OCI-LY3 (cell line): ENCODE results near the gene PRKAR1B.

Experiments used
- H2AFZ ChIP-seq: fragments of 200-600, 300-600 bp; shearing (Covaris generic); 2 replicates; pipeline ENCODE4 v1.6.0; 2014; ENCODE audit warnings: antibody characterized with exemption, low read depth, low read length
- H3K27ac ChIP-seq: fragments of 200-600, 300-600 bp; sonication (generic); 2 replicates; pipeline ENCODE4 v1.5.1; 2014; ENCODE audit warnings: mild to moderate bottlenecking, low read length, moderate library complexity, mixed read lengths
- H3K27me3 ChIP-seq: fragments of 200-600, 300-600 bp; sonication (generic); 2 replicates; pipeline ENCODE4 v1.6.1; 2014; ENCODE audit warnings: low read depth, low read length, mixed read lengths
- H3K36me3 ChIP-seq: fragments of 200-600, 300-600 bp; sonication (generic); replicated peaks from 2 replicates; pipeline ENCODE3; 2014; ENCODE audit warnings: low read depth, low read length, mixed read lengths
- H3K4me1 ChIP-seq: fragments of 300-600, 200-600 bp; sonication (generic); 2 replicates; pipeline ENCODE4 v1.6.1; 2014; ENCODE audit warnings: low read length, mixed read lengths
- H3K4me2 ChIP-seq: fragments of 200-600, 300-600 bp; sonication (generic); 2 replicates; pipeline ENCODE4 v1.6.1; 2014; ENCODE audit warnings: low read length, mixed read lengths
- H3K4me3 ChIP-seq: fragments of 300-600, 200-600 bp; sonication (generic); 2 replicates; pipeline ENCODE4 v1.5.1; 2014; ENCODE audit warnings: antibody characterized with exemption, mild to moderate bottlenecking, low read length, moderate library complexity
- H3K79me2 ChIP-seq: fragments of 300-600, 200-600 bp; shearing (Covaris generic); 2 replicates; pipeline ENCODE4 v1.6.1; 2014; ENCODE audit warnings: mild to moderate bottlenecking, low read length, mixed read lengths
- H3K9ac ChIP-seq: fragments of 300-600, 200-600 bp; shearing (Covaris generic); 2 replicates; pipeline ENCODE4 v1.6.0; 2014; ENCODE audit warnings: mild to moderate bottlenecking, low read length, moderate library complexity
- H3K9me3 ChIP-seq: fragments of 200-600, 300-600 bp; shearing (Covaris generic); 2 replicates; pipeline ENCODE4 v1.6.1; 2014; ENCODE audit warnings: low read length, mixed read lengths; ENCODE audit not compliant: insufficient read depth
- H4K20me1 ChIP-seq: fragments of 200-600, 300-600 bp; sonication (generic); 2 replicates; pipeline ENCODE4 v1.6.1; 2016; ENCODE audit warnings: low read length, mixed read lengths; ENCODE audit not compliant: insufficient read depth
- EZH2phosphoT487 ChIP-seq: fragments of 200-600 bp; shearing (Covaris generic); IDR thresholded peaks from 2 replicates; pipeline ENCODE4 v1.6.1; 2018; ENCODE audit warnings: antibody characterized with exemption, mixed run types, low read depth
- TF ChIP-seq, protein P1 (sequence below): fragments of 200-600, 300-600 bp; sonication (generic); IDR thresholded peaks from 2 replicates; pipeline ENCODE4 v1.5.1; 2014; ENCODE audit warnings: antibody characterized with exemption, low read length, low read depth

The PRKAR1B gene

DNA sequence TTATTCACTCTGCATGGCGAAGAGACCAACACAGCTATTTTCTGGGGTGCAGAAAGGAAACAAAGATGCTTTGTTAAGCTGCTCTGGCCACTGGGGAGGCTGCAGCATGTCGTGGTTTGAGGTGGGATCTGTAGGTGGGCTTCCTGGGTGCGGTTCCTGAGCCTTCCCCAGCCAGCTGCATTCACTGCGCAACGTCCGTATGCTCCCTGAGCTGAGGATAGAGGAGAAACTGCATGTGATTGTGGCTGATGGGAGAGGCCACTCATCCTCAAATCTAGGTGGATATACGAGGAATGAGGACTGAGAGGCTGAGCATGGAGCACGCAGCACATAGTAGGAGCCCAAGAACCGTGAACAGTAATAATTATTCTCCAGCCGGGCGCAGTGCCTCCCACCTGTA, 10.4 kb downstream of the PRKAR1B start:
- Histone ChIP-seq H3K79me2 (no peaks in the 10 kb centered on the region), H3K9me3 (no peaks in the 10 kb centered on the region), H2AFZ (no peak overlapping the region), H3K4me2 (no peak overlapping the region), H3K9ac (no peak overlapping the region), H3K4me3 (no peak overlapping the region), H3K27me3 (no peaks in the 10 kb centered on the region), H3K36me3 (peaks cover 2% of the 10 kb centered on the region), H3K4me1 (no peaks in the 10 kb centered on the region), H4K20me1 (no peaks in the 10 kb centered on the region), H3K27ac (no peak overlapping the region)
- TF ChIP-seq EZH2phosphoT487: no peak
- TF ChIP-seq, protein P1, sequence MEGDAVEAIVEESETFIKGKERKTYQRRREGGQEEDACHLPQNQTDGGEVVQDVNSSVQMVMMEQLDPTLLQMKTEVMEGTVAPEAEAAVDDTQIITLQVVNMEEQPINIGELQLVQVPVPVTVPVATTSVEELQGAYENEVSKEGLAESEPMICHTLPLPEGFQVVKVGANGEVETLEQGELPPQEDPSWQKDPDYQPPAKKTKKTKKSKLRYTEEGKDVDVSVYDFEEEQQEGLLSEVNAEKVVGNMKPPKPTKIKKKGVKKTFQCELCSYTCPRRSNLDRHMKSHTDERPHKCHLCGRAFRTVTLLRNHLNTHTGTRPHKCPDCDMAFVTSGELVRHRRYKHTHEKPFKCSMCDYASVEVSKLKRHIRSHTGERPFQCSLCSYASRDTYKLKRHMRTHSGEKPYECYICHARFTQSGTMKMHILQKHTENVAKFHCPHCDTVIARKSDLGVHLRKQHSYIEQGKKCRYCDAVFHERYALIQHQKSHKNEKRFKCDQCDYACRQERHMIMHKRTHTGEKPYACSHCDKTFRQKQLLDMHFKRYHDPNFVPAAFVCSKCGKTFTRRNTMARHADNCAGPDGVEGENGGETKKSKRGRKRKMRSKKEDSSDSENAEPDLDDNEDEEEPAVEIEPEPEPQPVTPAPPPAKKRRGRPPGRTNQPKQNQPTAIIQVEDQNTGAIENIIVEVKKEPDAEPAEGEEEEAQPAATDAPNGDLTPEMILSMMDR: no peak

DNA sequence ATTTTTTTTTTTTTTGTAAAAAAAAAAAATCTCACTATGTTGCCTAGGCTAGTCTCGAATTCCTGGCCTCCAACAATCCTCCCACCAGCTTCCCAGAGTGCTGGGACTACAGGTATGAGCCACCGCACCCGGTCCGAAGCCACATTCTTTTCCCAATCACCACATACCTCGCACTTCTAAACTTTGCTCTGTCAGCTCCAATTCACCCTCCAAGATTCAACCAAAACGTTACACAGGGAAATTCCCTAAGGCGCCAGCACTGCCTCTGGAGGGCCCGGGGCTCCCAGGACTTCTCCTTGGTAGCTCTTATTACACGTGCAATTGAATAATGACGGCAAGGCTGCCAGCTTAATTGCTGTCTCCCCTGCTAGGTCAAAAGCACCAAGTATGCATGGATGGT, 10.9 kb downstream of the PRKAR1B start:
- Histone ChIP-seq H3K36me3 (no peaks in the 10 kb centered on the region), H3K4me3 (no peak overlapping the region), H3K9me3 (no peaks in the 10 kb centered on the region), H3K4me2 (no peak overlapping the region), H3K79me2 (no peaks in the 10 kb centered on the region), H3K4me1 (no peaks in the 10 kb centered on the region), H3K27ac (no peak overlapping the region), H3K9ac (no peak overlapping the region), H4K20me1 (no peaks in the 10 kb centered on the region), H2AFZ (no peak overlapping the region), H3K27me3 (no peaks in the 10 kb centered on the region)
- TF ChIP-seq, protein P1: no peak
- TF ChIP-seq EZH2phosphoT487: no peak

DNA sequence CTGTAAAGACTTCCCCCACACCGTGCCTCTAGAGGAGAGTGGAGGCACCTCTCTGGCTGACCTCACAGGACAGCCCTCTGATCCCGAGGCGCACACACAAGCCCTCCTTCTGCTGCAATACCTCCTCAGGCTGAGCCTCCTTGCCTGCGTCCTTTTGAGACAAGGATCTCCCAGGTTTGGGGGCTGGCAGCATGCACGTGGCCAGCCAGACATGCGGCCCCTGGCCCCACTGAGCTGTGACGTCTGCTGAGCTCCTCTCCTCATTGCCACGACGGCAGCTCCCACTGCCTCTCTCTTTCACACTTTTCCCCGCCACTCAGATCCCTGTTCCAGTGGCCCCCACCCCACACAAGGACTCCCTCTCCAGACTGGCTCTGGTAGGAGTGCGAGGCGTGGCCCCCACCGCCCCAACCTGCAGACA, 12.8 kb downstream of the PRKAR1B start:
- Histone ChIP-seq H3K27me3 (no peaks in the 10 kb centered on the region), H3K9ac (no peak overlapping the region), H3K4me3 (no peak overlapping the region), H3K4me2 (no peak overlapping the region), H3K27ac (no peak overlapping the region), H3K36me3 (no peaks in the 10 kb centered on the region), H3K79me2 (no peaks in the 10 kb centered on the region), H2AFZ (no peak overlapping the region), H4K20me1 (no peaks in the 10 kb centered on the region), H3K9me3 (no peaks in the 10 kb centered on the region), H3K4me1 (no peaks in the 10 kb centered on the region)
- no peak for TF ChIP-seq EZH2phosphoT487
- TF ChIP-seq, protein P1: no peak

DNA sequence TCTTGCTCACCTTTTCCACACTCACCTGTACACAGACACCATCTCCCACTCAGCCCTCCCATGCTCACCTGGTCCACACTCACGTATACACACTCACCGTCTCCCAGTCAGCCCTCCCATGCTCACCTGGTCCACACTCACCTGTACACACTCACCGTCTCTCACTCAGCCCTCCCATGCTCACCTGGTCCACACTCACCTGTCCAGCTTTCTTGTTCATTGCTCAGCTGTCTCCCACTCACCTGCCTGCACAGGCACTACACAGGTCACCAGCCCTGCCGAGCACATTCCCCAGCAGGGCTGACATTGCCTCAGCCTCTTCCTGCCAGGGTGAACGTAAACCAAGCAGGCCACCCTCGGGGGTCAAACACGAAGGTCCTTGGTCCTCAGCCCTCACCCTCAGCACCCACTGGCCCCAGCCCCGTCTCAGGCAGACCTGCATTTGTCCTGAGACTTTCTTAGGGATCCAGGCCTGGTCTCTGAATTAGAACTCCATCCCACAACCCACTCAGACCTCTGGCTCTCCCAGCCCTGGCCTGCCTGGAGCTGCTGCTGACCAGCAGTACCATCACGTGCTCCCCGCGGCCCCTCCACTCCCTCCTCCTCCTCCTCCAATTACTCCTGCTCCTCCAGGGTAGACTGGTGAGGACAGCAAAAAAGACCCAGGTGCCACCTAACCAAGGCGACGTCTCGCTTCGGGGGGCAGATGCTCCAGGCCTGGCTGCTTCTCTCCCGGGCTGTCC, 13.4 kb downstream of the PRKAR1B start:
- no peak overlapping the region for H3K4me2 ChIP-seq
- H3K79me2 ChIP-seq: no peaks in the 10 kb centered on the region
- H3K27ac ChIP-seq: no peak overlapping the region
- no peak overlapping the region for H3K4me3 ChIP-seq
- TF ChIP-seq, protein P1: no peak
- no peak for TF ChIP-seq EZH2phosphoT487
- H3K9ac ChIP-seq: no peak overlapping the region
- no peaks in the 10 kb centered on the region for H3K27me3 ChIP-seq
- H3K36me3 ChIP-seq: no peaks in the 10 kb centered on the region
- no peaks in the 10 kb centered on the region for H3K9me3 ChIP-seq
- no peak overlapping the region for H2AFZ ChIP-seq
- no peaks in the 10 kb centered on the region for H3K4me1 ChIP-seq
- no peaks in the 10 kb centered on the region for H4K20me1 ChIP-seq
